Posterior vena cava (tissue), 2 donors: ENCODE measurements around the gene ADAMTS2. TPM values are rescaled to one million over a fixed set of nuclear protein-coding genes. Genes with fewer than 3 reads are reported as not detected.
A peak's percentile ranks its signal among the peaks of the same experiment; 100 is the strongest.
"Not testable (repeated sequence)": the region's sequence is repeated elsewhere in the genome, so short reads cannot be mapped to it uniquely, and the experiment has no call there.

Source experiments
- DNase-seq: peaks from one replicate; pipeline ENCODE4 v3.0.0-alpha.2; 2020; ENCODE audit warnings: low spot score
- intact Hi-C, 2 donors: fragments of 100-400 bp; cut with DNase I; formaldehyde crosslinking; loops; one replicate each; pipeline versions ENCODE4 v1.14.1 to v1.14.2; 2022 to 2023
- total RNA-seq, 2 donors: library from RNA; stranded (reverse); fragmentation: NEBNext Ultra II Directional; extraction: Animal tissue kit (Norgen Biotek cat#: 25700); gene quantifications; one replicate each; pipeline ENCODE4 v1.2.1, GENCODE V29; 2021
- donor health status: DM: yes; HTN: yes; CAD: no.
- donor health status: DM: yes; HTN: yes; CAD: no.

Gene ADAMTS2
- total RNA-seq, 2 donors from 2014 or later: 27.1 to 62.0 TPM

- intact Hi-C loops: no loop called here
Measured at GRCh38 chr5:179331591-179332375, 13.5 kb downstream of the ADAMTS2 start.

GRCh38 chr5:179330186-179330900 lies 14.9 kb downstream of the ADAMTS2 start:
- intact Hi-C loops: no loop called here
- DNase-seq: peak; percentile 66

More at GRCh38 chr5:179331591-179332375, 13.5 kb downstream of the ADAMTS2 start:
- no peak for DNase-seq

GRCh38 chr5:179328291-179328690 lies 17.0 kb downstream of the ADAMTS2 start:
- intact Hi-C loops: no loop called here
- DNase-seq: peak; percentile 42

- DNase-seq: peak; percentile 57
- intact Hi-C loops: no loop called here
Measured at GRCh38 chr5:179327021-179327735, 18.1 kb downstream of the ADAMTS2 start.

- intact Hi-C loops: no loop called here
- DNase-seq: peak; percentile 92
Measured at GRCh38 chr5:179326122-179326927, 18.9 kb downstream of the ADAMTS2 start.

- DNase-seq: peak; percentile 73
- intact Hi-C loops: no loop called here
Measured at GRCh38 chr5:179325296-179326031, 19.8 kb downstream of the ADAMTS2 start.

GRCh38 chr5:179324760-179325295 lies 20.4 kb downstream of the ADAMTS2 start:
- intact Hi-C loops: no loop called here
- DNase-seq: peak; percentile 36

GRCh38 chr5:179324316-179324715 lies 20.9 kb downstream of the ADAMTS2 start:
- DNase-seq, intact Hi-C loops: not testable (repeated sequence)

- peak; percentile 75 for DNase-seq
- intact Hi-C loops: no loop called here
Measured at GRCh38 chr5:179323026-179323870, 22.0 kb downstream of the ADAMTS2 start.

- intact Hi-C loops: no loop called here
- peak; percentile 82 for DNase-seq
Measured at GRCh38 chr5:179322071-179323025, 22.9 kb downstream of the ADAMTS2 start.

GRCh38 chr5:179321206-179321987 lies 23.9 kb downstream of the ADAMTS2 start:
- DNase-seq: peak; percentile 70
- intact Hi-C loops: no loop called here

GRCh38 chr5:179319741-179320281 lies 25.4 kb downstream of the ADAMTS2 start:
- peak; percentile 74 for DNase-seq
- intact Hi-C loops: no loop called here

- intact Hi-C loops: no loop called here
- peak; percentile 20 for DNase-seq
Measured at GRCh38 chr5:179319123-179319522, 26.1 kb downstream of the ADAMTS2 start.

GRCh38 chr5:179318221-179318955 lies 26.9 kb downstream of the ADAMTS2 start:
- DNase-seq: peak; percentile 78
- intact Hi-C loops: no loop called here
